Fibroblast of lung (primary cell): ENCODE data around the gene EME1.

ENCODE experiments used
- EZH2 ChIP-seq: IDR thresholded peaks from 2 replicates; pipeline ENCODE4 v1.5.1; 2012; ENCODE audit warnings: low read length, control low read depth, mild to moderate bottlenecking; ENCODE audit errors: missing control alignments
- TF ChIP-seq, protein P1 (sequence below), 2 donors: IDR thresholded peaks in 1 of 2; conservative IDR thresholded peaks in 1 of 2; 1 replicate in 1 of 2; 2 replicates in 1 of 2; pipeline ENCODE4 v1.5.1; 2011 to 2012; ENCODE audit warnings: low read length in 2 of 2, control low read depth in 1 of 2, inconsistent platforms in 1 of 2, low read depth in 1 of 2, mild to moderate bottlenecking in 1 of 2

DNA sequence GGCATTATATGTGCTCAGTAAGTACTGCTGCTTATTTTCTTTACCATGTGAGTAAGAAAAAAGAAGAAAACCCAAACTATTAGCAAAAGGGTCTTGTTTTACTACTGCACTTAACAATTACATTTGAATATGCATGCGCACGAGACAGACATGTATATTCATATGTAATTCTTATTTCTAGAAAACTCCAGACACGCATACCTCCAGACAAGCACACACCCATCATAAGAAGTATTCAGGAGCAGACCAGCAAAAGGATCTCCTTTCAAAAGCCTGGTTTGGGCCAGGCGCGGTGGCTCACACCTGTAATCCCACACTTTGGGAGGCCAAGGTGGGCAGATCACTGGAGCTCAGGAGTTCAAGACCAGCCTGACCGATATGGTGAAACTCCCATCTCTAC, 16.5 kb downstream of the EME1 start:
- TF ChIP-seq, protein P1, sequence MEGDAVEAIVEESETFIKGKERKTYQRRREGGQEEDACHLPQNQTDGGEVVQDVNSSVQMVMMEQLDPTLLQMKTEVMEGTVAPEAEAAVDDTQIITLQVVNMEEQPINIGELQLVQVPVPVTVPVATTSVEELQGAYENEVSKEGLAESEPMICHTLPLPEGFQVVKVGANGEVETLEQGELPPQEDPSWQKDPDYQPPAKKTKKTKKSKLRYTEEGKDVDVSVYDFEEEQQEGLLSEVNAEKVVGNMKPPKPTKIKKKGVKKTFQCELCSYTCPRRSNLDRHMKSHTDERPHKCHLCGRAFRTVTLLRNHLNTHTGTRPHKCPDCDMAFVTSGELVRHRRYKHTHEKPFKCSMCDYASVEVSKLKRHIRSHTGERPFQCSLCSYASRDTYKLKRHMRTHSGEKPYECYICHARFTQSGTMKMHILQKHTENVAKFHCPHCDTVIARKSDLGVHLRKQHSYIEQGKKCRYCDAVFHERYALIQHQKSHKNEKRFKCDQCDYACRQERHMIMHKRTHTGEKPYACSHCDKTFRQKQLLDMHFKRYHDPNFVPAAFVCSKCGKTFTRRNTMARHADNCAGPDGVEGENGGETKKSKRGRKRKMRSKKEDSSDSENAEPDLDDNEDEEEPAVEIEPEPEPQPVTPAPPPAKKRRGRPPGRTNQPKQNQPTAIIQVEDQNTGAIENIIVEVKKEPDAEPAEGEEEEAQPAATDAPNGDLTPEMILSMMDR (conservative IDR thresholded peaks at IDR 0.05 in 1 of 2, IDR thresholded peaks at IDR 0.05 in 1 of 2; ENCODE audit: low read depth in 1 of 2, low read length in 2 of 2) = no peak
- TF ChIP-seq EZH2 = no peak
